ENCODE data around the gene B3GAT1. TPM values are rescaled to one million over a fixed set of nuclear protein-coding genes. Genes with fewer than 3 reads are reported as not detected.

The B3GAT1 gene
- total and polyA plus RNA-seq, 2 of the 13 experiments (the other 11 are each of a cell fraction or from before 2014, with no cell fraction given) = not detected

- in situ Hi-C loops (cut with HindIII; ENCODE audit: extremely low pct_ligation_motif_present, low pct_unique_long_range_greater_than_20kb) (no loop called here), intact Hi-C loops (cut with micrococcal nuclease; ENCODE audit: unreplicated experiment) (no loop called here)
- no peak overlapping the region for H2AFZ ChIP-seq (ENCODE audit: low read length)
- DNase-seq (ENCODE audit: low spot score) = no peak
- TF ChIP-seq PHF21A (CRISPR knock-in tag; IDR thresholded peaks at IDR 0.05) (no peak), ZNF605 (CRISPR knock-in tag; IDR thresholded peaks at IDR 0.05) (no peak), ZKSCAN5 (CRISPR knock-in tag; IDR thresholded peaks at IDR 0.05) (no peak), ZFP62 (CRISPR knock-in tag; IDR thresholded peaks at IDR 0.05) (no peak), TGIF2 (CRISPR knock-in tag; IDR thresholded peaks at IDR 0.05) (no peak), SSRP1 (CRISPR knock-in tag; IDR thresholded peaks at IDR 0.05) (no peak), MBNL3 (CRISPR knock-in tag; conservative IDR thresholded peaks at IDR 0.05) (no peak), GATA4 (IDR thresholded peaks at IDR 0.05; ENCODE audit: borderline replicate concordance, low read depth) (no peak), CCAR2 (optimal IDR thresholded peaks at IDR 0.05; ENCODE audit: low read depth, low read length) (no peak), NFKB2 (CRISPR knock-in tag; IDR thresholded peaks at IDR 0.05; ENCODE audit: borderline replicate concordance) (no peak), ZNF737 (CRISPR knock-in tag; IDR thresholded peaks at IDR 0.05; ENCODE audit: borderline replicate concordance) (no peak), ZMAT3 (CRISPR knock-in tag; conservative IDR thresholded peaks at IDR 0.05) (no peak), ZEB1 (IDR thresholded peaks at IDR 0.05; ENCODE audit: insufficient replicate concordance, low read depth) (no peak), KDM1A (CRISPR knock-in tag; IDR thresholded peaks at IDR 0.05) (no peak), PHF8 (CRISPR knock-in tag; IDR thresholded peaks at IDR 0.05) (no peak), PLRG1 (conservative IDR thresholded peaks at IDR 0.05) (no peak), STAT5B (CRISPR knock-in tag; IDR thresholded peaks at IDR 0.05) (no peak), MTF1 (CRISPR knock-in tag; IDR thresholded peaks at IDR 0.05) (no peak), ZNF20 (CRISPR knock-in tag; IDR thresholded peaks at IDR 0.05) (no peak)
- H3K4me3 ChIP-seq (replicated peaks in 1 of 3; ENCODE audit: insufficient read depth in 1 of 3, low read depth in 2 of 3, low read length in 3 of 3) = no peak overlapping the region
- no peaks in the 10 kb centered on the region for H3K79me2 ChIP-seq (ENCODE audit: insufficient read depth, low read length)
- no peak overlapping the region for H3K27ac ChIP-seq (ENCODE audit: extremely low read length, insufficient read depth, low read length)
- H3K4me2 ChIP-seq (ENCODE audit: low read depth, low read length) = no peak overlapping the region
- H3K9ac ChIP-seq (ENCODE audit: insufficient read depth, low read depth, low read length) = no peak overlapping the region
- ChIA-PET CTCF (ENCODE audit: low intra/inter-chr PET ratio, low total read pairs) (no interaction called here), POLR2A (no interaction called here)
- peaks cover 6% of the 10 kb centered on the region for H3K4me1 ChIP-seq (ENCODE audit: insufficient read depth, low read length)
- 38% methylated on average over 13 of the region's 21 CpGs for WGBS (ENCODE audit: low lambda C conversion rate)
- BruUV-seq (replicated peaks) = no TSS peak
- no peaks in the 10 kb centered on the region for H3K36me3 ChIP-seq (replicated peaks in 1 of 2; ENCODE audit: control insufficient read depth in 1 of 2, insufficient read depth in 2 of 2, low read length in 2 of 2)
- H3K9me3 ChIP-seq (ENCODE audit: low read length) = no peaks in the 10 kb centered on the region
- peaks cover 11 to 38% of the 10 kb centered on the region in 2 experiments for H3K27me3 ChIP-seq (ENCODE audit: control insufficient read depth in 1 of 2, insufficient read depth in 2 of 2, low read length in 2 of 2)
- no peaks in the 10 kb centered on the region for H4K20me1 ChIP-seq (ENCODE audit: insufficient read depth, low read length)
- no peak for FAIRE-seq
- ATAC-seq = no peak
These were observed 55.1 kb downstream of the B3GAT1 start for GRCh38 chr11:134356656-134357544.
